Loucy (cell line): Measurements from ENCODE around the gene TPO.

ENCODE experiments used
- H2AFZ ChIP-seq: fragments of 200-600 bp; sonication (generic); 2 replicates; pipeline ENCODE4 v1.6.0; 2016; ENCODE audit warnings: antibody characterized with exemption, mild to moderate bottlenecking, low read length, moderate library complexity
- H3F3A ChIP-seq: fragments of 200-600 bp; 2 replicates; pipeline ENCODE4 v1.6.0; 2016; ENCODE audit warnings: antibody characterized with exemption, low read depth, mild to moderate bottlenecking
- H3K27me3 ChIP-seq: fragments of 200-600 bp; sonication (generic); 2 replicates; pipeline ENCODE4 v1.6.1; 2014; ENCODE audit warnings: low read length, mild to moderate bottlenecking; ENCODE audit not compliant: insufficient read depth, poor library complexity, severe bottlenecking
- H3K36me3 ChIP-seq: fragments of 200-600 bp; sonication (generic); 2 replicates; pipeline ENCODE4 v1.6.1; 2016; ENCODE audit warnings: low read length; ENCODE audit not compliant: insufficient read depth
- H3K4me1 ChIP-seq: fragments of 200-600 bp; sonication (generic); 2 replicates; pipeline ENCODE4 v1.5.1; 2014; ENCODE audit warnings: low read length, mild to moderate bottlenecking; ENCODE audit not compliant: insufficient read depth, poor library complexity, severe bottlenecking
- H3K4me2 ChIP-seq: fragments of 200-600 bp; sonication (generic); 2 replicates; pipeline ENCODE4 v1.6.0; 2014; ENCODE audit warnings: antibody characterized with exemption, low read length, low read depth, mild to moderate bottlenecking; ENCODE audit not compliant: poor library complexity, severe bottlenecking
- H3K4me3 ChIP-seq: fragments of 200-600 bp; sonication (generic); 2 replicates; pipeline ENCODE4 v1.5.1; 2014; ENCODE audit warnings: low read length, mild to moderate bottlenecking, mixed read lengths; ENCODE audit not compliant: poor library complexity, severe bottlenecking
- H3K79me2 ChIP-seq: fragments of 200-600 bp; sonication (generic); 2 replicates; pipeline ENCODE4 v1.6.1; 2014; ENCODE audit warnings: low read length; ENCODE audit not compliant: insufficient read depth
- H3K9ac ChIP-seq: fragments of 200-600 bp; sonication (generic); 2 replicates; pipeline ENCODE4 v1.6.0; 2014; ENCODE audit warnings: mild to moderate bottlenecking, low read depth, low read length, moderate library complexity; ENCODE audit not compliant: poor library complexity, severe bottlenecking
- H3K9me2 ChIP-seq: fragments of 200-600 bp; sonication (generic); replicated peaks from 2 replicates; pipeline ENCODE4 v1.6.1; 2016; ENCODE audit warnings: low read depth, low read length, mixed read lengths
- H3K9me3 ChIP-seq: fragments of 200-600 bp; sonication (generic); 2 replicates; pipeline ENCODE4 v1.6.1; 2014; ENCODE audit warnings: mild to moderate bottlenecking, antibody characterized with exemption, low read length, low read depth; ENCODE audit not compliant: insufficient read depth
- H4K20me1 ChIP-seq: fragments of 200-600 bp; sonication (generic); 2 replicates; pipeline ENCODE4 v1.6.0; 2014; ENCODE audit warnings: antibody characterized with exemption, low read length, mild to moderate bottlenecking; ENCODE audit not compliant: insufficient read depth, poor library complexity, severe bottlenecking
- EZH2phosphoT487 ChIP-seq: fragments of 200-600 bp; IDR thresholded peaks from 2 replicates; pipeline ENCODE4 v1.6.1; 2018; ENCODE audit warnings: antibody characterized with exemption, mild to moderate bottlenecking, moderate library complexity, borderline replicate concordance
- TF ChIP-seq, protein P1 (sequence below): fragments of 200-600 bp; sonication (generic); conservative IDR thresholded peaks from 2 replicates; pipeline ENCODE4 v1.5.1; 2014; ENCODE audit warnings: mild to moderate bottlenecking, antibody characterized with exemption, low read length

The TPO gene

GRCh38 chr2:1403565-1403964 is 9.7 kb upstream of the TPO start:
- H3K9ac ChIP-seq, result no peak overlapping the region
- H4K20me1 ChIP-seq, result no peaks in the 10 kb centered on the region
- H3K4me3 ChIP-seq, result no peak overlapping the region
- no peaks in the 10 kb centered on the region for H3K36me3 ChIP-seq
- no peak overlapping the region for H2AFZ ChIP-seq
- H3K4me2 ChIP-seq, result no peak overlapping the region
- no peaks in the 10 kb centered on the region for H3K27me3 ChIP-seq
- H3F3A ChIP-seq, result no peaks in the 10 kb centered on the region
- no peaks in the 10 kb centered on the region for H3K9me2 ChIP-seq
- H3K79me2 ChIP-seq, result no peaks in the 10 kb centered on the region
- no peaks in the 10 kb centered on the region for H3K9me3 ChIP-seq
- H3K4me1 ChIP-seq, result peaks cover 26% of the 10 kb centered on the region
- no peak for TF ChIP-seq EZH2phosphoT487
- TF ChIP-seq, protein P1, sequence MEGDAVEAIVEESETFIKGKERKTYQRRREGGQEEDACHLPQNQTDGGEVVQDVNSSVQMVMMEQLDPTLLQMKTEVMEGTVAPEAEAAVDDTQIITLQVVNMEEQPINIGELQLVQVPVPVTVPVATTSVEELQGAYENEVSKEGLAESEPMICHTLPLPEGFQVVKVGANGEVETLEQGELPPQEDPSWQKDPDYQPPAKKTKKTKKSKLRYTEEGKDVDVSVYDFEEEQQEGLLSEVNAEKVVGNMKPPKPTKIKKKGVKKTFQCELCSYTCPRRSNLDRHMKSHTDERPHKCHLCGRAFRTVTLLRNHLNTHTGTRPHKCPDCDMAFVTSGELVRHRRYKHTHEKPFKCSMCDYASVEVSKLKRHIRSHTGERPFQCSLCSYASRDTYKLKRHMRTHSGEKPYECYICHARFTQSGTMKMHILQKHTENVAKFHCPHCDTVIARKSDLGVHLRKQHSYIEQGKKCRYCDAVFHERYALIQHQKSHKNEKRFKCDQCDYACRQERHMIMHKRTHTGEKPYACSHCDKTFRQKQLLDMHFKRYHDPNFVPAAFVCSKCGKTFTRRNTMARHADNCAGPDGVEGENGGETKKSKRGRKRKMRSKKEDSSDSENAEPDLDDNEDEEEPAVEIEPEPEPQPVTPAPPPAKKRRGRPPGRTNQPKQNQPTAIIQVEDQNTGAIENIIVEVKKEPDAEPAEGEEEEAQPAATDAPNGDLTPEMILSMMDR, result no peak

DNA sequence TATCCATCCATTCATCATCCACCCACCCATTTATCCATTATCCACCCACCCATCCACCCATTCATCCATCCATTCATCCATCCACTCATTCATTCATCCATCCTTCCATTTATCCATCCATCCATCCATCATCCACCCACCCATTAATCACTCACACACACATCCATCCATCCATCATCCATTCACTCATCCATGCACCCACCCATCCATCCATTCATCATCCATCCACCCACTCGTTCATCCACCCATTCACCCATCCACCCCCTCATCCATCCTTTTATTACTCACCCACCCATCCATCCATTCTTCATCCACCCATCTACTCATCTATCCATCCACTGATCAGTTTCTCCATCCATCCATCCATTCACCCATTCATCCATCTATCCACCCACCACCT is 8.1 kb upstream of the TPO start:
- TF ChIP-seq, protein P1, result no peak
- TF ChIP-seq EZH2phosphoT487, result no peak
- no peaks in the 10 kb centered on the region for H4K20me1 ChIP-seq
- no peaks in the 10 kb centered on the region for H3F3A ChIP-seq
- H3K9me2 ChIP-seq, result no peaks in the 10 kb centered on the region
- H2AFZ ChIP-seq, result no peak overlapping the region
- H3K36me3 ChIP-seq, result no peaks in the 10 kb centered on the region
- H3K4me2 ChIP-seq, result no peak overlapping the region
- no peak overlapping the region for H3K9ac ChIP-seq
- H3K4me3 ChIP-seq, result no peak overlapping the region
- peaks cover 28% of the 10 kb centered on the region for H3K4me1 ChIP-seq
- no peaks in the 10 kb centered on the region for H3K27me3 ChIP-seq
- no peaks in the 10 kb centered on the region for H3K9me3 ChIP-seq
- H3K79me2 ChIP-seq, result no peaks in the 10 kb centered on the region

- TF ChIP-seq, protein P1, result no peak
- no peak for TF ChIP-seq EZH2phosphoT487
- no peak overlapping the region for H3K4me3 ChIP-seq
- H3K36me3 ChIP-seq, result no peaks in the 10 kb centered on the region
- H3K9me3 ChIP-seq, result no peaks in the 10 kb centered on the region
- no peaks in the 10 kb centered on the region for H3K9me2 ChIP-seq
- H3K79me2 ChIP-seq, result no peaks in the 10 kb centered on the region
- no peaks in the 10 kb centered on the region for H3K27me3 ChIP-seq
- H3K4me2 ChIP-seq, result no peak overlapping the region
- peaks cover 28% of the 10 kb centered on the region for H3K4me1 ChIP-seq
- no peaks in the 10 kb centered on the region for H4K20me1 ChIP-seq
- no peak overlapping the region for H2AFZ ChIP-seq
- H3F3A ChIP-seq, result no peaks in the 10 kb centered on the region
- no peak overlapping the region for H3K9ac ChIP-seq
Observed at GRCh38 chr2:1405967-1406366, 7.3 kb upstream of the TPO start.
